Measurements from ENCODE around the gene NEDD4L.

NEDD4L gene

GRCh38 chr18:58139459-58140386, 95.7 kb downstream of the NEDD4L start:
- H3K36me3 ChIP-seq (replicated peaks): no peaks in the 10 kb centered on the region
- in situ Hi-C loops (cut with HindIII; ENCODE audit: low pct_ligation_motif_present, low sequenced_read_pairs): no loop called here
- H3K27ac ChIP-seq: no peak overlapping the region
- DNase-seq: no peak
- no peak overlapping the region for H3K4me3 ChIP-seq (ENCODE audit: low read depth, low read length)
- H3K27me3 ChIP-seq (replicated peaks): no peaks in the 10 kb centered on the region
- no peak for TF ChIP-seq CTCF (IDR thresholded peaks at IDR 0.05; ENCODE audit: low read depth, low read length, missing control alignments)

DNA sequence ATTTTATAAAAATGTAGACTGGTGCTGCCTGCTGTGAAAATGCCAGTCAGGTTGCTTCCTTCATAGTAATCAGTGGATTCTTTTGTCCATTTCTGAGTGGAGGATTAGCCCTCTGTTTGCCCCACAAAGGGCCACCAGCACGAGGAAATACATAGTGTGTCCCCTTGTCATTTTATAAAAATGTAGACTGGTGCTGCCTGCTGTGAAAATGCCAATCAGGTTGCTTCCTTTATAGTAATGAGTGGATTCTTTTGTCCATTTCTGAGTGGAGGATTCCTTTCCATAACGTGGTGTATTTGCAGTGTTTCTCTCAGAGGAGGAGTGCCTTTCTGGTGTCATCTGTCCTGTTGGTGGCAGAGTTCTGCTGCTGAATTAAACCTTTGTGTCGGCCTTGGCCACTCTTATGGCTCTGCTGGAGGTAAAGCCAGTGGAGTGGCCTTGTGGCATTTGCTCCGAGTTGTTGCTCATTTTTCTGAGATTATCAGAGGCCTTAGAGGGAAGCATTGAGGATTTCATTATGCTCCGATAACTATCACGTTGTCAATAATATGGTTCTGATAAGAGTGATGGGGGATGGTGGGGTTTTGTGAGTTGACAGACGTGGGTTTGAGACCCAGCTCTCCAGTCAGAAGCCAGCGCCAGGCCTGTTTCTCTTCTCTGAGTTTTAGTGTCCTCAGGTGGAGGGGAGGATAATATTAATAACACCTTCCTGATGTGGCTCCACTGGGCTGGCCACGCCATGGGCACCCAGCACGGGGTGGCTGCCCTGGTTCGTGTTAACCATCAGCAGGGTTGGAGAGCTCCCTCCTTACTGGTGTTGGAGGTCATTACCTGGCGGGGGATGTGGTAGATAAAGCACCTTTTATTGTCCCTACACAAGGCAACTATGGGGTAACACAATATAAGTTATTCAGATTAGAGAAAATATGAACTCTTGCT, 96.6 kb downstream of the NEDD4L start:
- no peaks in the 10 kb centered on the region for H3K36me3 ChIP-seq (replicated peaks)
- H3K4me3 ChIP-seq (ENCODE audit: low read depth, low read length): no peak overlapping the region
- no peaks in the 10 kb centered on the region for H3K27me3 ChIP-seq (replicated peaks)
- H3K27ac ChIP-seq: no peak overlapping the region
- no peak for DNase-seq
- in situ Hi-C loops (cut with HindIII; ENCODE audit: low pct_ligation_motif_present, low sequenced_read_pairs): no loop called here
- no peak for TF ChIP-seq CTCF (IDR thresholded peaks at IDR 0.05; ENCODE audit: low read depth, low read length, missing control alignments)

DNA sequence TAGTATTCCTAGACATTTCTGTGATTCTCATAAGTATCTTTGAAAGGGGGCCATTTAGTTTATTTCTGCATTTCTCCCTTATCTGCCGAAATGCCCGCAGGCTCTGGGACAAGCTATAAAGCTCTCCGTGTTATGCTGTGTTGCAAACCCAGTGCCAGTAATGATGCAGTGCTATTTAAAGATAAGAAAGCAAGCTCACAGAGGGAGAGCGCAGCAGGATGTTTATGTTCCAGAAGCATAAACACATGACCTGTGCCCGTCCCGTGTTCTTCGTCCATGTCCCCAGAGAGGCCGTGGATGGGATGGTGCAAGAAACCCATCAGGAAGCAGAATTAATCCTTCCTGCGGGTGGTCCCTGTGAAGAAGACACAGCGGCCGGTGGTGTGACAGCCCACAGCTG, 99.4 kb downstream of the NEDD4L start:
- Histone ChIP-seq H3K27ac (no peak overlapping the region), H3K4me3 (ENCODE audit: low read depth, low read length) (no peak overlapping the region), H3K36me3 (replicated peaks) (no peaks in the 10 kb centered on the region), H3K27me3 (replicated peaks) (no peaks in the 10 kb centered on the region)
- peak; percentile 59 for DNase-seq
- no peak for TF ChIP-seq CTCF (IDR thresholded peaks at IDR 0.05; ENCODE audit: low read depth, low read length, missing control alignments)
- in situ Hi-C loops (cut with HindIII; ENCODE audit: low pct_ligation_motif_present, low sequenced_read_pairs): no loop called here

- in situ Hi-C loops (cut with HindIII; ENCODE audit: low pct_ligation_motif_present, low sequenced_read_pairs): no loop called here
- TF ChIP-seq CTCF (IDR thresholded peaks at IDR 0.05; ENCODE audit: low read depth, low read length, missing control alignments): no peak
- no peak for DNase-seq
These were observed 100.1 kb downstream of the NEDD4L start for GRCh38 chr18:58144106-58144505.

DNA sequence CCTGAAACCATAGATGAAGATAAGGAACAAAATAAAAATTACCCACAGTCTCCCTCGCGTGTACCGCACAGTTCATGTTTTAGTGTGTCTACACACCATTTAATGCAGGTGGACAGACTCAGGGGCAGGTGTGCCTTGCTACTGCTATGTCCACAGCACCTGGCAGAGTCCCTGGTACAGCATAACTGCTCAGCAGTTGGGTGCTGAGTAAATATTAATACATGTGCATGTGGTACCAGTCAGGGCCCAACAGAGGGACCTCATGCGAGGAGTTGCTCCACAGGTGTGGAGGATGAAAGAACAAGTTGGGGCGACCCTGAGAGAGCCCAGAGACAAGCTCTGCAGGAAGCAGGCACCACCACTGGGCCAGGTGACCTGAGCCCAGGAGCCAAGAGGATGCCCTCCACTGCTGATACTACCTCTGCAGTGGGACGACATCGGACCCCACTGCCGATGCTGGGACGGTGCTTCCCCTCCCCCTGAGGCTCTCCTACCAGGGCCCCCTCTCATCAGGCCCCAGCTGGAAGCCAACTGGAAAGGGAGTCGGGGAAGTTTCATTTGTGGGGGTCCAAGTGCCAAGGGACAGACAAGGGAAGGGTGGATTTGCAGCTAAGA, 100.8 kb downstream of the NEDD4L start:
- Histone ChIP-seq H3K4me3 (ENCODE audit: low read depth, low read length) (no peak overlapping the region), H3K27ac (no peak overlapping the region), H3K36me3 (replicated peaks) (no peaks in the 10 kb centered on the region), H3K27me3 (replicated peaks) (no peaks in the 10 kb centered on the region)
- in situ Hi-C loops (cut with HindIII; ENCODE audit: low pct_ligation_motif_present, low sequenced_read_pairs): no loop called here
- TF ChIP-seq CTCF (IDR thresholded peaks at IDR 0.05; ENCODE audit: low read depth, low read length, missing control alignments): no peak
- no peak for DNase-seq

More at GRCh38 chr18:58144106-58144505, 100.1 kb downstream of the NEDD4L start:
- no peak overlapping the region for H3K27ac ChIP-seq
- H3K4me3 ChIP-seq (ENCODE audit: low read depth, low read length): no peak overlapping the region
- H3K36me3 ChIP-seq (replicated peaks): no peaks in the 10 kb centered on the region
- H3K27me3 ChIP-seq (replicated peaks): no peaks in the 10 kb centered on the region

Data from brain microvascular endothelial cell (primary cell).